Hematopoietic multipotent progenitor cell treated with erythropoietin and hydrocortisone succinate and interleukin-3 and kit ligand, for 15 days (in vitro differentiated cells): Measurements from ENCODE around the gene APLP2.

Experiments used
- DNase-seq: peaks from one replicate; pipeline ENCODE4 v3.0.0-alpha.2; 2015; ENCODE audit warnings: low spot score

The APLP2 gene

GRCh38 chr11:130120045-130120444, 50.4 kb downstream of the APLP2 start:
- no peak for DNase-seq

GRCh38 chr11:130121445-130121978, 51.8 kb downstream of the APLP2 start:
- no peak for DNase-seq

- no peak for DNase-seq
These were observed 52.5 kb downstream of the APLP2 start for GRCh38 chr11:130122141-130122575.

GRCh38 chr11:130123414-130124040, 53.8 kb downstream of the APLP2 start:
- no peak for DNase-seq

- peak; percentile 54 for DNase-seq
These were observed 54.4 kb downstream of the APLP2 start for GRCh38 chr11:130124096-130124495.

- DNase-seq, result no peak
These were observed 55.9 kb downstream of the APLP2 start for GRCh38 chr11:130125638-130126037.

- DNase-seq, result no peak
These were observed 56.8 kb downstream of the APLP2 start for GRCh38 chr11:130126516-130126915.

GRCh38 chr11:130127509-130127908, 57.8 kb downstream of the APLP2 start:
- DNase-seq, result no peak

GRCh38 chr11:130128626-130129025, 58.9 kb downstream of the APLP2 start:
- no peak for DNase-seq

GRCh38 chr11:130129922-130130321, 60.2 kb downstream of the APLP2 start:
- no peak for DNase-seq

GRCh38 chr11:130131961-130132850, 62.5 kb downstream of the APLP2 start:
- peak; percentile 85 for DNase-seq

- no peak for DNase-seq
These were observed 64.0 kb downstream of the APLP2 start for GRCh38 chr11:130133716-130134115.

- no peak for DNase-seq
These were observed 66.4 kb downstream of the APLP2 start for GRCh38 chr11:130136107-130136506.

- DNase-seq, result no peak
These were observed 68.3 kb downstream of the APLP2 start for GRCh38 chr11:130137999-130138398.

- no peak for DNase-seq
These were observed 69.7 kb downstream of the APLP2 start for GRCh38 chr11:130139401-130139800.

GRCh38 chr11:130141561-130142341, 72.1 kb downstream of the APLP2 start:
- no peak for DNase-seq

GRCh38 chr11:130144141-130144540, 74.4 kb downstream of the APLP2 start:
- DNase-seq, result no peak

- no peak for DNase-seq
These were observed 75.2 kb downstream of the APLP2 start for GRCh38 chr11:130144861-130145281.

GRCh38 chr11:130145311-130145812, 75.7 kb downstream of the APLP2 start:
- DNase-seq, result no peak

- no peak for DNase-seq
These were observed 76.5 kb downstream of the APLP2 start for GRCh38 chr11:130145975-130146776.

- no peak for DNase-seq
These were observed 77.1 kb downstream of the APLP2 start for GRCh38 chr11:130146796-130147195.
